ENCODE data around the gene RETN.

RETN gene

GRCh38 chr19:7681340-7682174 lies 12.7 kb downstream of the RETN start:
- in situ Hi-C loops (cut with MboI; ENCODE audit: low sequenced_read_pairs) = no loop called here

- in situ Hi-C loops (cut with MboI; ENCODE audit: low sequenced_read_pairs) = no loop called here
Measured at GRCh38 chr19:7682175-7682855, 13.5 kb downstream of the RETN start.

- in situ Hi-C loops (cut with MboI; ENCODE audit: low sequenced_read_pairs) = no loop called here
Measured at GRCh38 chr19:7685546-7686445, 16.9 kb downstream of the RETN start.

GRCh38 chr19:7687177-7687576 lies 18.3 kb downstream of the RETN start:
- in situ Hi-C loops (cut with MboI; ENCODE audit: low sequenced_read_pairs) = no loop called here

- in situ Hi-C loops (cut with MboI; ENCODE audit: low sequenced_read_pairs) = no loop called here
Measured at GRCh38 chr19:7689165-7689564, 20.3 kb downstream of the RETN start.

GRCh38 chr19:7690779-7691258 lies 22.0 kb downstream of the RETN start:
- in situ Hi-C loops (cut with MboI; ENCODE audit: low sequenced_read_pairs) = no loop called here

- in situ Hi-C loops (cut with MboI; ENCODE audit: low sequenced_read_pairs) = no loop called here
Measured at GRCh38 chr19:7691497-7691896, 22.6 kb downstream of the RETN start.

GRCh38 chr19:7692417-7693088 lies 23.7 kb downstream of the RETN start:
- in situ Hi-C loops (cut with MboI; ENCODE audit: low sequenced_read_pairs) = no loop called here

- in situ Hi-C loops (cut with MboI; ENCODE audit: low sequenced_read_pairs) = no loop called here
Measured at GRCh38 chr19:7694499-7694898, 25.6 kb downstream of the RETN start.

- in situ Hi-C loops (cut with MboI; ENCODE audit: low sequenced_read_pairs) = no loop called here
Measured at GRCh38 chr19:7697721-7698287, 29.0 kb downstream of the RETN start.

GRCh38 chr19:7698583-7698982 lies 29.7 kb downstream of the RETN start:
- in situ Hi-C loops (cut with MboI; ENCODE audit: low sequenced_read_pairs) = no loop called here

GRCh38 chr19:7699003-7699402 lies 30.2 kb downstream of the RETN start:
- in situ Hi-C loops (cut with MboI; ENCODE audit: low sequenced_read_pairs) = no loop called here

GRCh38 chr19:7699417-7700401 lies 30.9 kb downstream of the RETN start:
- in situ Hi-C loops (cut with MboI; ENCODE audit: low sequenced_read_pairs) = no loop called here

GRCh38 chr19:7701049-7701653 lies 32.3 kb downstream of the RETN start:
- in situ Hi-C loops (cut with MboI; ENCODE audit: low sequenced_read_pairs) = no loop called here

- in situ Hi-C loops (cut with MboI; ENCODE audit: low sequenced_read_pairs) = no loop called here
Measured at GRCh38 chr19:7701654-7702457, 33.0 kb downstream of the RETN start, which contains the start of gene FCER2. TSS of gene FCER2 (minus strand) at chr19:7702131. CDS start at chr19:7699760, 2,371 bp downstream.

GRCh38 chr19:7703332-7703731 lies 34.5 kb downstream of the RETN start:
- in situ Hi-C loops (cut with MboI; ENCODE audit: low sequenced_read_pairs) = no loop called here

GRCh38 chr19:7704280-7705060 lies 35.6 kb downstream of the RETN start:
- in situ Hi-C loops (cut with MboI; ENCODE audit: low sequenced_read_pairs) = no loop called here

Data from HL-60/S4 treated with retinoic acid at 250 ng/mL for 4 days and 3 days (cell line).